HepG2 (cell line): ENCODE data around the gene UTP20. TPM values are rescaled to one million over a fixed set of nuclear protein-coding genes. Genes with fewer than 3 reads are reported as not detected.

Source experiments
- DR1 ChIP-seq: sonication (generic); formaldehyde crosslinking; IDR thresholded peaks from 2 replicates; pipeline ENCODE4 v1.8.0; 2021; ENCODE audit warnings: mild to moderate bottlenecking, missing genetic modification reagents, inconsistent platforms
- IKZF1 ChIP-seq: fragments of 450-650 bp; IDR thresholded peaks from 2 replicates; pipeline ENCODE4 v1.7.1; 2016
- MXD4 ChIP-seq: IDR thresholded peaks from 2 replicates; pipeline ENCODE4 v1.6.1; 2016; ENCODE audit warnings: mild to moderate bottlenecking, missing biosample characterization, missing genetic modification reagents
- TCF12 ChIP-seq, 2 experiments: fragments of 450-650 bp in 1 of 2; sonication (generic) in 1 of 2; formaldehyde crosslinking in 1 of 2; IDR thresholded peaks; 2 replicates each; pipeline versions ENCODE4 v1.6.1 to v1.8.0; 2017 to 2022; ENCODE audit warnings: antibody characterized with exemption in 1 of 2, mild to moderate bottlenecking in 1 of 2, missing genetic modification reagents in 1 of 2, moderate library complexity in 1 of 2
- YEATS2 ChIP-seq: sonication (generic); formaldehyde crosslinking; IDR thresholded peaks from 2 replicates; pipeline ENCODE4 v1.4.0; 2020; ENCODE audit warnings: missing genetic modification reagents, borderline replicate concordance
- ZKSCAN8 ChIP-seq: IDR thresholded peaks from 2 replicates; pipeline ENCODE4 v1.6.1; 2016; ENCODE audit warnings: borderline replicate concordance, missing genetic modification reagents, missing compliant biosample characterization
- polyA plus RNA-seq, 8 experiments: library from polyadenylated mRNA; depleted of rRNA in 3 of 8; stranded (reverse) in 7 of 8; unstranded in 1 of 8; fragments of >200 nt; fragmentation: Illumina TruSeq in 4 of 8; extraction: Trizol in 4 of 8; gene quantifications; 2 replicates each; pipeline versions ENCODE4 v1.2.1 to v1.2.3, GENCODE V29; 2011 to 2016; ENCODE audit warnings: low read depth in 4 of 8, missing spikeins in 1 of 8, mixed read lengths in 1 of 8; ENCODE audit not compliant: insufficient read depth in 1 of 8
- total RNA-seq, 5 experiments: library from RNA; depleted of rRNA; stranded (reverse); fragments of >200 nt; fragmentation: Illumina TruSeq; extraction: Trizol; gene quantifications; 2 replicates each; pipeline ENCODE4 v1.2.3, GENCODE V29; 2016; ENCODE audit warnings: low read depth in 1 of 5
- TF ChIP-seq, protein P1 (sequence below): sonication (generic); formaldehyde crosslinking; conservative IDR thresholded peaks from 2 replicates; pipeline ENCODE4 v1.4.0; 2020; ENCODE audit warnings: mild to moderate bottlenecking, missing genetic modification reagents, moderate library complexity
- TF ChIP-seq, protein P2 (sequence below): sonication (generic); formaldehyde crosslinking; conservative IDR thresholded peaks from 2 replicates; pipeline ENCODE4 v1.8.0; 2022; ENCODE audit warnings: mild to moderate bottlenecking, moderate library complexity, missing genetic modification reagents
- TF ChIP-seq, protein P3 (sequence below), 2 experiments: sonication (generic) in 1 of 2; formaldehyde crosslinking in 1 of 2; IDR thresholded peaks; 2 replicates each; pipeline versions ENCODE4 v1.6.1 to v1.9.0; 2014 to 2022; ENCODE audit warnings: antibody characterized with exemption in 1 of 2, borderline replicate concordance in 1 of 2, inconsistent platforms in 1 of 2, low read depth in 1 of 2, missing genetic modification reagents in 1 of 2
- TF ChIP-seq, protein P4 (sequence below), 2 experiments: sonication (generic) in 1 of 2; formaldehyde crosslinking in 1 of 2; IDR thresholded peaks; 2 replicates each; pipeline versions ENCODE4 v1.4.0 to v1.6.1; 2016 to 2020; ENCODE audit warnings: borderline replicate concordance in 1 of 2, low read depth in 1 of 2, mild to moderate bottlenecking in 1 of 2, missing genetic modification reagents in 1 of 2

UTP20 gene
- total and polyA plus RNA-seq, 2 of the 13 experiments (the other 11 are each of a cell fraction or from before 2014, with no cell fraction given): 9.0 to 38.5 TPM

DNA sequence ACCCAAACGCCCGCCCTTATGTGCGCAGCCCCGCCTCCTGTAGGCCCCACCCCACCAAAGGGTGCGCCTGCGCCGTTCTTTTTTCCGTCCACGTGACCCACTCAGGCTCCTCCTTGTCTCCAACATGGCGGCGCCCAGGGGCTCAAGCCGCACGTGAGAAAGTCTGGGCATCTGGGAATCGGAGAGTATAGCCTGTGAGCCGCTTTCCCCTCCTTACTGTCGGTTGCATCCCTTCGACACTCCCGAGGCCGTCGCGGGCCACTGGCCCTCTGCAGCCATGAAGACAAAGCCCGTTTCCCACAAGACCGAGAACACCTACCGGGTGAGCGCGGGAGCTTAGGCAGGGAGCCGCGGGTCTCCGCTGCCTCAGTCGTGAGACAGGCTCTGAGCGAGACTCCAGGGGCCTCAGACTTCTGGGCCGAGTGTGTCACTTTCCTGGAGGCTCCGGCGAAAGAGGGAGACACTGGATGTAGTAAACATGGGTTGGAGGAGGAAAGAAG, at the start of gene UTP20 (continued):
- TF ChIP-seq, protein P1, sequence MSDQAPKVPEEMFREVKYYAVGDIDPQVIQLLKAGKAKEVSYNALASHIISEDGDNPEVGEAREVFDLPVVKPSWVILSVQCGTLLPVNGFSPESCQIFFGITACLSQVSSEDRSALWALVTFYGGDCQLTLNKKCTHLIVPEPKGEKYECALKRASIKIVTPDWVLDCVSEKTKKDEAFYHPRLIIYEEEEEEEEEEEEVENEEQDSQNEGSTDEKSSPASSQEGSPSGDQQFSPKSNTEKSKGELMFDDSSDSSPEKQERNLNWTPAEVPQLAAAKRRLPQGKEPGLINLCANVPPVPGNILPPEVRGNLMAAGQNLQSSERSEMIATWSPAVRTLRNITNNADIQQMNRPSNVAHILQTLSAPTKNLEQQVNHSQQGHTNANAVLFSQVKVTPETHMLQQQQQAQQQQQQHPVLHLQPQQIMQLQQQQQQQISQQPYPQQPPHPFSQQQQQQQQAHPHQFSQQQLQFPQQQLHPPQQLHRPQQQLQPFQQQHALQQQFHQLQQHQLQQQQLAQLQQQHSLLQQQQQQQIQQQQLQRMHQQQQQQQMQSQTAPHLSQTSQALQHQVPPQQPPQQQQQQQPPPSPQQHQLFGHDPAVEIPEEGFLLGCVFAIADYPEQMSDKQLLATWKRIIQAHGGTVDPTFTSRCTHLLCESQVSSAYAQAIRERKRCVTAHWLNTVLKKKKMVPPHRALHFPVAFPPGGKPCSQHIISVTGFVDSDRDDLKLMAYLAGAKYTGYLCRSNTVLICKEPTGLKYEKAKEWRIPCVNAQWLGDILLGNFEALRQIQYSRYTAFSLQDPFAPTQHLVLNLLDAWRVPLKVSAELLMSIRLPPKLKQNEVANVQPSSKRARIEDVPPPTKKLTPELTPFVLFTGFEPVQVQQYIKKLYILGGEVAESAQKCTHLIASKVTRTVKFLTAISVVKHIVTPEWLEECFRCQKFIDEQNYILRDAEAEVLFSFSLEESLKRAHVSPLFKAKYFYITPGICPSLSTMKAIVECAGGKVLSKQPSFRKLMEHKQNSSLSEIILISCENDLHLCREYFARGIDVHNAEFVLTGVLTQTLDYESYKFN (CRISPR knock-in tag): no peak
- TF ChIP-seq MXD4 (CRISPR knock-in tag) (peak; percentile 100), DR1 (CRISPR knock-in tag) (peak; percentile 31; the same call in 1 of the 2 replicates), IKZF1 (no peak), YEATS2 (CRISPR knock-in tag) (peak; percentile 85; the same call in 1 of the 2 replicates), TCF12 (IDR thresholded peaks at IDR 0.05) (no peak), TCF12 (CRISPR knock-in tag; IDR thresholded peaks at IDR 0.05) (no peak), ZKSCAN8 (CRISPR knock-in tag) (no peak)
- TF ChIP-seq, protein P2, sequence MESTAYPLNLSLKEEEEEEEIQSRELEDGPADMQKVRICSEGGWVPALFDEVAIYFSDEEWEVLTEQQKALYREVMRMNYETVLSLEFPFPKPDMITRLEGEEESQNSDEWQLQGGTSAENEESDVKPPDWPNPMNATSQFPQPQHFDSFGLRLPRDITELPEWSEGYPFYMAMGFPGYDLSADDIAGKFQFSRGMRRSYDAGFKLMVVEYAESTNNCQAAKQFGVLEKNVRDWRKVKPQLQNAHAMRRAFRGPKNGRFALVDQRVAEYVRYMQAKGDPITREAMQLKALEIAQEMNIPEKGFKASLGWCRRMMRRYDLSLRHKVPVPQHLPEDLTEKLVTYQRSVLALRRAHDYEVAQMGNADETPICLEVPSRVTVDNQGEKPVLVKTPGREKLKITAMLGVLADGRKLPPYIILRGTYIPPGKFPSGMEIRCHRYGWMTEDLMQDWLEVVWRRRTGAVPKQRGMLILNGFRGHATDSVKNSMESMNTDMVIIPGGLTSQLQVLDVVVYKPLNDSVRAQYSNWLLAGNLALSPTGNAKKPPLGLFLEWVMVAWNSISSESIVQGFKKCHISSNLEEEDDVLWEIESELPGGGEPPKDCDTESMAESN (CRISPR knock-in tag): peak; percentile 56; the same call in 1 of the 2 replicates
- TF ChIP-seq, protein P3, sequence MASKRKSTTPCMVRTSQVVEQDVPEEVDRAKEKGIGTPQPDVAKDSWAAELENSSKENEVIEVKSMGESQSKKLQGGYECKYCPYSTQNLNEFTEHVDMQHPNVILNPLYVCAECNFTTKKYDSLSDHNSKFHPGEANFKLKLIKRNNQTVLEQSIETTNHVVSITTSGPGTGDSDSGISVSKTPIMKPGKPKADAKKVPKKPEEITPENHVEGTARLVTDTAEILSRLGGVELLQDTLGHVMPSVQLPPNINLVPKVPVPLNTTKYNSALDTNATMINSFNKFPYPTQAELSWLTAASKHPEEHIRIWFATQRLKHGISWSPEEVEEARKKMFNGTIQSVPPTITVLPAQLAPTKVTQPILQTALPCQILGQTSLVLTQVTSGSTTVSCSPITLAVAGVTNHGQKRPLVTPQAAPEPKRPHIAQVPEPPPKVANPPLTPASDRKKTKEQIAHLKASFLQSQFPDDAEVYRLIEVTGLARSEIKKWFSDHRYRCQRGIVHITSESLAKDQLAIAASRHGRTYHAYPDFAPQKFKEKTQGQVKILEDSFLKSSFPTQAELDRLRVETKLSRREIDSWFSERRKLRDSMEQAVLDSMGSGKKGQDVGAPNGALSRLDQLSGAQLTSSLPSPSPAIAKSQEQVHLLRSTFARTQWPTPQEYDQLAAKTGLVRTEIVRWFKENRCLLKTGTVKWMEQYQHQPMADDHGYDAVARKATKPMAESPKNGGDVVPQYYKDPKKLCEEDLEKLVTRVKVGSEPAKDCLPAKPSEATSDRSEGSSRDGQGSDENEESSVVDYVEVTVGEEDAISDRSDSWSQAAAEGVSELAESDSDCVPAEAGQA (IDR thresholded peaks at IDR 0.05; ENCODE audit: low read depth): no peak
- TF ChIP-seq, protein P3 (CRISPR knock-in tag; IDR thresholded peaks at IDR 0.05; ENCODE audit: borderline replicate concordance): 0 out of 2 replicates have a peak, but pooled peaks have one; percentile 29
- TF ChIP-seq, protein P4, sequence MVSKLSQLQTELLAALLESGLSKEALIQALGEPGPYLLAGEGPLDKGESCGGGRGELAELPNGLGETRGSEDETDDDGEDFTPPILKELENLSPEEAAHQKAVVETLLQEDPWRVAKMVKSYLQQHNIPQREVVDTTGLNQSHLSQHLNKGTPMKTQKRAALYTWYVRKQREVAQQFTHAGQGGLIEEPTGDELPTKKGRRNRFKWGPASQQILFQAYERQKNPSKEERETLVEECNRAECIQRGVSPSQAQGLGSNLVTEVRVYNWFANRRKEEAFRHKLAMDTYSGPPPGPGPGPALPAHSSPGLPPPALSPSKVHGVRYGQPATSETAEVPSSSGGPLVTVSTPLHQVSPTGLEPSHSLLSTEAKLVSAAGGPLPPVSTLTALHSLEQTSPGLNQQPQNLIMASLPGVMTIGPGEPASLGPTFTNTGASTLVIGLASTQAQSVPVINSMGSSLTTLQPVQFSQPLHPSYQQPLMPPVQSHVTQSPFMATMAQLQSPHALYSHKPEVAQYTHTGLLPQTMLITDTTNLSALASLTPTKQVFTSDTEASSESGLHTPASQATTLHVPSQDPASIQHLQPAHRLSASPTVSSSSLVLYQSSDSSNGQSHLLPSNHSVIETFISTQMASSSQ (IDR thresholded peaks at IDR 0.05; ENCODE audit: low read depth): no peak
- TF ChIP-seq, protein P4 (CRISPR knock-in tag; IDR thresholded peaks at IDR 0.05; ENCODE audit: borderline replicate concordance): peak; percentile 18; the same call in 1 of the 2 replicates
